Measurements from ENCODE around the gene ARHGEF19. TPM values are rescaled to one million over a fixed set of nuclear protein-coding genes. Genes with fewer than 3 reads are reported as not detected.

The ARHGEF19 gene
- total RNA-seq, 1 experiment from 2014 or later = 21.6 TPM

DNA sequence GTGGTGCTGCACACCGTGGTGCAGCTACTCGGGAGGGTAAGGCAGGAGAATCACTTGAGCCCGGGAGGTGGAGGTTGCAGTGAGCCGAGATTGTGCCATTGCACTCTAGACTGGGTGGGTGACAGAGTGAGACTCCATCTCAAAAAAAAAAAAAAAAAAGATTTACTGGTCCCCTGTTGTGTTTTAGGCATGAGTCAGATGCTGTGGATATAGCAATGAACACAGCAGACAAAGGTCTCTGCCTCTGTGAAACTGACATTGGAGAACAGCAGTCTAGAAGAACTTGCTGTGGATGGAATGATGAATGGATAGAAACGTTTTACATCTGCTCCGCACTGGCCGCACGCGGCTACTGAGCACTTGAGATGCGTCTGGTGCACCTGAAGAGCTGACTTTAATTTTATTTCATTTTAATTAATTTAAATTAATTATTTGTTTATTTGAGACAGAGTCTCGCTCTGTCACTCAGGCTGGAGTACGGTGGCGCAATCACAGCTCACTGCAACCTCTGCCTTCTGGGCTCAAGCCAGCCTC lies 32.1 kb downstream of the ARHGEF19 start:
- no peak for DNase-seq (ENCODE audit: low read depth, low spot score)
- H3K27ac ChIP-seq (ENCODE audit: low read length) = peak overlapping the region; percentile 99
- H3K4me1 ChIP-seq (ENCODE audit: control insufficient read depth, insufficient read depth, low read length) = peaks cover 99% of the 10 kb centered on the region
- in situ Hi-C loops (cut with HindIII; ENCODE audit: low pct_unique_long_range_greater_than_20kb, low sequenced_read_pairs) (no loop called here), intact Hi-C loops (cut with micrococcal nuclease; ENCODE audit: unreplicated experiment) (loop anchor here (5.0 to 10.0 kb wide), 2 partner anchors 33 to 56 kb away; no protein-coding TSS in a partner anchor)
- no peaks in the 10 kb centered on the region for H3K27me3 ChIP-seq (ENCODE audit: control insufficient read depth, insufficient read depth, low read length)
- ChIA-PET CTCF (no interaction called here), POLR2A (interaction anchor here (0.5 to 1.7 kb wide), 4 partner anchors 15 to 50 kb away, joined by 3 to 11 read pairs (median 5); partner anchors contain the start of gene EPHA2)
- no peaks in the 10 kb centered on the region for H3K9me3 ChIP-seq (ENCODE audit: control insufficient read depth, insufficient read depth, low read depth, low read length)
- no peak for ATAC-seq
- H3K4me3 ChIP-seq (ENCODE audit: low read depth in 2 of 2, low read length in 2 of 2) = no peak overlapping the region
- H3K36me3 ChIP-seq (ENCODE audit: control insufficient read depth, insufficient read depth, low read length) = no peaks in the 10 kb centered on the region
- BruUV-seq (replicated peaks) = no TSS peak
- TF ChIP-seq, protein P1, sequence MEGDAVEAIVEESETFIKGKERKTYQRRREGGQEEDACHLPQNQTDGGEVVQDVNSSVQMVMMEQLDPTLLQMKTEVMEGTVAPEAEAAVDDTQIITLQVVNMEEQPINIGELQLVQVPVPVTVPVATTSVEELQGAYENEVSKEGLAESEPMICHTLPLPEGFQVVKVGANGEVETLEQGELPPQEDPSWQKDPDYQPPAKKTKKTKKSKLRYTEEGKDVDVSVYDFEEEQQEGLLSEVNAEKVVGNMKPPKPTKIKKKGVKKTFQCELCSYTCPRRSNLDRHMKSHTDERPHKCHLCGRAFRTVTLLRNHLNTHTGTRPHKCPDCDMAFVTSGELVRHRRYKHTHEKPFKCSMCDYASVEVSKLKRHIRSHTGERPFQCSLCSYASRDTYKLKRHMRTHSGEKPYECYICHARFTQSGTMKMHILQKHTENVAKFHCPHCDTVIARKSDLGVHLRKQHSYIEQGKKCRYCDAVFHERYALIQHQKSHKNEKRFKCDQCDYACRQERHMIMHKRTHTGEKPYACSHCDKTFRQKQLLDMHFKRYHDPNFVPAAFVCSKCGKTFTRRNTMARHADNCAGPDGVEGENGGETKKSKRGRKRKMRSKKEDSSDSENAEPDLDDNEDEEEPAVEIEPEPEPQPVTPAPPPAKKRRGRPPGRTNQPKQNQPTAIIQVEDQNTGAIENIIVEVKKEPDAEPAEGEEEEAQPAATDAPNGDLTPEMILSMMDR (IDR thresholded peaks at IDR 0.05) = no peak
- TF ChIP-seq, protein P2, sequence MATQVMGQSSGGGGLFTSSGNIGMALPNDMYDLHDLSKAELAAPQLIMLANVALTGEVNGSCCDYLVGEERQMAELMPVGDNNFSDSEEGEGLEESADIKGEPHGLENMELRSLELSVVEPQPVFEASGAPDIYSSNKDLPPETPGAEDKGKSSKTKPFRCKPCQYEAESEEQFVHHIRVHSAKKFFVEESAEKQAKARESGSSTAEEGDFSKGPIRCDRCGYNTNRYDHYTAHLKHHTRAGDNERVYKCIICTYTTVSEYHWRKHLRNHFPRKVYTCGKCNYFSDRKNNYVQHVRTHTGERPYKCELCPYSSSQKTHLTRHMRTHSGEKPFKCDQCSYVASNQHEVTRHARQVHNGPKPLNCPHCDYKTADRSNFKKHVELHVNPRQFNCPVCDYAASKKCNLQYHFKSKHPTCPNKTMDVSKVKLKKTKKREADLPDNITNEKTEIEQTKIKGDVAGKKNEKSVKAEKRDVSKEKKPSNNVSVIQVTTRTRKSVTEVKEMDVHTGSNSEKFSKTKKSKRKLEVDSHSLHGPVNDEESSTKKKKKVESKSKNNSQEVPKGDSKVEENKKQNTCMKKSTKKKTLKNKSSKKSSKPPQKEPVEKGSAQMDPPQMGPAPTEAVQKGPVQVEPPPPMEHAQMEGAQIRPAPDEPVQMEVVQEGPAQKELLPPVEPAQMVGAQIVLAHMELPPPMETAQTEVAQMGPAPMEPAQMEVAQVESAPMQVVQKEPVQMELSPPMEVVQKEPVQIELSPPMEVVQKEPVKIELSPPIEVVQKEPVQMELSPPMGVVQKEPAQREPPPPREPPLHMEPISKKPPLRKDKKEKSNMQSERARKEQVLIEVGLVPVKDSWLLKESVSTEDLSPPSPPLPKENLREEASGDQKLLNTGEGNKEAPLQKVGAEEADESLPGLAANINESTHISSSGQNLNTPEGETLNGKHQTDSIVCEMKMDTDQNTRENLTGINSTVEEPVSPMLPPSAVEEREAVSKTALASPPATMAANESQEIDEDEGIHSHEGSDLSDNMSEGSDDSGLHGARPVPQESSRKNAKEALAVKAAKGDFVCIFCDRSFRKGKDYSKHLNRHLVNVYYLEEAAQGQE (IDR thresholded peaks at IDR 0.05; ENCODE audit: insufficient read depth in 1 of 2, low read depth in 2 of 2, low read length in 1 of 2) = no peak
- no peak for TF ChIP-seq SIN3A (IDR thresholded peaks at IDR 0.05; ENCODE audit: borderline replicate concordance, insufficient read depth, low read depth, low read length)
- no peak for TF ChIP-seq POLR2AphosphoS5 (IDR thresholded peaks at IDR 0.05; ENCODE audit: low read depth, low read length)
- no peak for TF ChIP-seq TCF7L2 (IDR thresholded peaks at IDR 0.05; ENCODE audit: low read depth, low read length)

DNA sequence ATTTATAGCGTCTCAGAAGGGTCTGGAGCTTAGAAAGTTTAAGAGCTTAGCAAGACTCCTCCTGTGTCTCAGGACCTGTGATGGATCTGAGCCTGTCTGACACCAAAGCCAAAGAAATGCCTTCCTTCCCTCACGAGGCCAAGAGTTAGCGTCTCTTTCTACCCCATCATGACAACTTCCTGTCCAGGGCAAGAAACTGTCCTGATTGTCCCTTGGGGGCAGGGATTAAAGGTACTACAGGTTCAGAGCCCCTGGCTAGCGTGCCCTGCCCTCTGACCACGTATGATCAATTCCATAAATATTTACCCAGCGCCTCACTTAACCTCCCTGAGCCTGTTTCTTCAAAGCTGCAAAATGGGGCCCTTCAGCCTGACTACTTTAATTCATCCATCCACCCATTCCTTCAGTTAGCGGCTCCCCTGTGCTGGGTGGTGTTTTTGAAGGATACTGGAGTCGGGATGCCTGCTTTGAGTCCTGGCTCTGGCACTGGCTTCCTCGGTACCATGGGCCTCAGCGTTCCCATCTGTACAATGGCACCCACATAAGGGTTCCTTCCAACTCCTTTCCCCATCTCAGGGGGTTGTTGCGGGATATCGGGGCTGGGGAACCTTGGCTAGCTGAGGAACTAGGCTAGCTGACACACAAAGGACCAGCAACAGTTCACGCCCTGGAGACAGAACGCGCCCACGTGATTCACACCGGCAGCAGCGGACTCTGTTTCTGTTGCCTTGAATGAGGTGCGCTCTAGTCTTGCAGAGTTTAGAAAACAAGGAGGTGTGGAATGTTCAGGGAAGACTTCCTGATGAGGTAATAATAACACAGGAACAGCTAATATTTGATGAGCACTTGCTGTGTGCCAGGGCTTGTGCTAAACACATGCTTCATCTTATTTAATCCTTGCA lies 33.6 kb downstream of the ARHGEF19 start:
- in situ Hi-C loops (cut with HindIII; ENCODE audit: low pct_unique_long_range_greater_than_20kb, low sequenced_read_pairs) = no loop called here

More for the DNA sequence above, 33.6 kb downstream of the ARHGEF19 start:
- TF ChIP-seq SIN3A (IDR thresholded peaks at IDR 0.05; ENCODE audit: borderline replicate concordance, insufficient read depth, low read depth, low read length) = no peak
- TF ChIP-seq, protein P1 (IDR thresholded peaks at IDR 0.05) = no peak
- no peak for TF ChIP-seq POLR2AphosphoS5 (IDR thresholded peaks at IDR 0.05; ENCODE audit: low read depth, low read length)
- TF ChIP-seq TCF7L2 (IDR thresholded peaks at IDR 0.05; ENCODE audit: low read depth, low read length) = peak; percentile 61; the same call in 1 of the 2 replicates
- TF ChIP-seq, protein P2 (IDR thresholded peaks at IDR 0.05; ENCODE audit: insufficient read depth in 1 of 2, low read depth in 2 of 2, low read length in 1 of 2) = no peak
- no peaks in the 10 kb centered on the region for H3K27me3 ChIP-seq (ENCODE audit: control insufficient read depth, insufficient read depth, low read length)
- no TSS peak for BruUV-seq (replicated peaks)
- no peak for DNase-seq (ENCODE audit: low read depth, low spot score)
- no peaks in the 10 kb centered on the region for H3K9me3 ChIP-seq (ENCODE audit: control insufficient read depth, insufficient read depth, low read depth, low read length)
- H3K36me3 ChIP-seq (ENCODE audit: control insufficient read depth, insufficient read depth, low read length) = no peaks in the 10 kb centered on the region
- ChIA-PET CTCF (interaction anchor here (0.8 kb wide), 1 partner anchor 103 kb away, joined by 3 read pairs; no protein-coding TSS in a partner anchor), POLR2A (interaction anchor here (0.6 kb wide), 1 partner anchor 81 kb away, joined by 9 read pairs; no protein-coding TSS in a partner anchor)
- ATAC-seq = no peak
- peak overlapping the region; percentile 99 for H3K27ac ChIP-seq (ENCODE audit: low read length)
- intact Hi-C loops (cut with micrococcal nuclease; ENCODE audit: unreplicated experiment) = no loop called here
- H3K4me3 ChIP-seq (ENCODE audit: low read depth in 2 of 2, low read length in 2 of 2) = no peak overlapping the region
- peaks cover 100% of the 10 kb centered on the region for H3K4me1 ChIP-seq (ENCODE audit: control insufficient read depth, insufficient read depth, low read length)

All from Panc1 (cell line).